ENCODE measurements around the gene LPXN.

Gene LPXN

GRCh38 chr11:58591659-58592058 is 16.0 kb upstream of the LPXN start:
- Histone ChIP-seq H3K9me3 (replicated peaks in 1 of 11) (no peaks in the 10 kb centered on the region), H3K4me2 (no peak overlapping the region), H3K9ac (no peak overlapping the region), H4K20me1 (peaks cover 31 to 99% (median 83%) of the 10 kb centered on the region in 11 experiments; a peak in 21 of 22 replicates), H3K36me3 (peaks cover 39 to 99% (median 79%) of the 10 kb centered on the region in 11 experiments), H3K27me3 (no peaks in the 10 kb centered on the region), H3K27ac (no peak overlapping the region), H3K4me1 (peaks cover 0 to 17% (median 12%) of the 10 kb centered on the region in 10 experiments; a peak in 15 of 20 replicates), H3K4me3 (no peak overlapping the region)
- no peak for TF ChIP-seq Cebpa-rat (IDR thresholded peaks at IDR 0.05)

- H3K9ac ChIP-seq = 0 out of 22 replicates have a peak overlapping the region, but pooled peaks of 1 of the 11 experiments have one; percentile 7
- H3K4me3 ChIP-seq = no peak overlapping the region; a peak in 1 of 20 replicates
- no peaks in the 10 kb centered on the region for H3K27me3 ChIP-seq
- peak overlapping the region in 5 of 11 experiments; percentile 0 to 67 (median 16); a peak in 7 of 22 replicates for H3K4me2 ChIP-seq
- H3K27ac ChIP-seq = peak overlapping the region in 1 of 11 experiments; percentile 3; a peak in 1 of 22 replicates
- H3K9me3 ChIP-seq (replicated peaks in 1 of 11) = no peaks in the 10 kb centered on the region
- H3K36me3 ChIP-seq = peaks cover 42 to 82% (median 62%) of the 10 kb centered on the region in 11 experiments
- H4K20me1 ChIP-seq = peaks cover 21 to 99% (median 82%) of the 10 kb centered on the region in 11 experiments; a peak in 20 of 22 replicates
- peaks cover 6 to 59% (median 22%) of the 10 kb centered on the region in 10 experiments for H3K4me1 ChIP-seq
- TF ChIP-seq Cebpa-rat (IDR thresholded peaks at IDR 0.05) = no peak
These were observed 11.3 kb upstream of the LPXN start for GRCh38 chr11:58586998-58587397.

GRCh38 chr11:58582437-58582836 is 6.8 kb upstream of the LPXN start:
- peaks cover 37 to 77% (median 75%) of the 10 kb centered on the region in 11 experiments; a peak in 20 of 22 replicates for H4K20me1 ChIP-seq
- H3K4me2 ChIP-seq = peak overlapping the region in 10 of 11 experiments; percentile 80 to 95 (median 84); a peak in 15 of 22 replicates
- H3K36me3 ChIP-seq = peaks cover 18 to 51% (median 33%) of the 10 kb centered on the region in 11 experiments; a peak in 20 of 22 replicates
- H3K27me3 ChIP-seq = no peaks in the 10 kb centered on the region
- TF ChIP-seq Cebpa-rat (IDR thresholded peaks at IDR 0.05) = no peak
- H3K4me3 ChIP-seq = no peak overlapping the region
- H3K4me1 ChIP-seq = peaks cover 18 to 70% (median 38%) of the 10 kb centered on the region in 10 experiments
- H3K9ac ChIP-seq = peak overlapping the region in 1 of 11 experiments; percentile 100; a peak in 2 of 22 replicates
- no peak overlapping the region for H3K27ac ChIP-seq
- no peaks in the 10 kb centered on the region for H3K9me3 ChIP-seq (replicated peaks in 1 of 11)

- peak overlapping the region; percentile 99 to 100 (median 100) for H3K9ac ChIP-seq
- H3K4me2 ChIP-seq = peak overlapping the region; percentile 80 to 95 (median 84)
- no peaks in the 10 kb centered on the region for H3K9me3 ChIP-seq (replicated peaks in 1 of 11)
- no peaks in the 10 kb centered on the region for H3K27me3 ChIP-seq
- peaks cover 28 to 61% (median 49%) of the 10 kb centered on the region in 10 experiments for H3K4me1 ChIP-seq
- H3K36me3 ChIP-seq = peaks cover 9 to 30% (median 18%) of the 10 kb centered on the region in 11 experiments; a peak in 20 of 22 replicates
- H4K20me1 ChIP-seq = peaks cover 27 to 56% (median 55%) of the 10 kb centered on the region in 11 experiments; a peak in 20 of 22 replicates
- peak overlapping the region; percentile 87 to 98 (median 96) for H3K4me3 ChIP-seq
- H3K27ac ChIP-seq = peak overlapping the region; percentile 98 to 100 (median 100); a peak in 21 of 22 replicates
- TF ChIP-seq Cebpa-rat (IDR thresholded peaks at IDR 0.05) = no peak
These were observed 4.7 kb upstream of the LPXN start for GRCh38 chr11:58580311-58580710.

- peaks cover under 1 to 22% (median 10%) of the 10 kb centered on the region in 11 experiments; a peak in 18 of 22 replicates for H3K36me3 ChIP-seq
- peak overlapping the region; percentile 87 to 98 (median 96) for H3K4me3 ChIP-seq
- peak overlapping the region; percentile 98 to 100 (median 100) for H3K27ac ChIP-seq
- no peak; a peak in 3 of 22 replicates for TF ChIP-seq Cebpa-rat (IDR thresholded peaks at IDR 0.05)
- no peaks in the 10 kb centered on the region for H3K27me3 ChIP-seq
- peak overlapping the region; percentile 99 to 100 (median 100) for H3K9ac ChIP-seq
- peak overlapping the region; percentile 80 to 95 (median 84) for H3K4me2 ChIP-seq
- H4K20me1 ChIP-seq = peaks cover 27 to 47% (median 46%) of the 10 kb centered on the region in 11 experiments; a peak in 20 of 22 replicates
- peaks cover 37 to 68% (median 56%) of the 10 kb centered on the region in 10 experiments for H3K4me1 ChIP-seq
- H3K9me3 ChIP-seq (replicated peaks in 1 of 11) = no peaks in the 10 kb centered on the region
These were observed 3.8 kb upstream of the LPXN start for GRCh38 chr11:58579192-58580129.

- H3K4me1 ChIP-seq = peaks cover 44 to 71% (median 62%) of the 10 kb centered on the region in 10 experiments
These were observed 3.1 kb upstream of the LPXN start, which contains the start of gene ZFP91 for GRCh38 chr11:58578635-58579191. TSS of gene ZFP91 (plus strand) at chr11:58579063. CDS start at chr11:58579282, 219 bp downstream.

GRCh38 chr11:58578136-58578634 is 2.5 kb upstream of the LPXN start:
- Histone ChIP-seq H3K36me3 (peaks cover 0 to 16% (median 9%) of the 10 kb centered on the region in 11 experiments; a peak in 18 of 22 replicates), H3K4me1 (peaks cover 45 to 71% (median 65%) of the 10 kb centered on the region in 10 experiments), H3K9ac (peak overlapping the region; percentile 98 to 100 (median 100)), H3K4me3 (peak overlapping the region; percentile 67 to 98 (median 84)), H3K27ac (peak overlapping the region; percentile 98 to 100 (median 100)), H3K4me2 (peak overlapping the region; percentile 83 to 96 (median 89)), H4K20me1 (peaks cover 24 to 35% (median 33%) of the 10 kb centered on the region in 11 experiments; a peak in 20 of 22 replicates), H3K27me3 (no peaks in the 10 kb centered on the region), H3K9me3 (replicated peaks in 1 of 11) (no peaks in the 10 kb centered on the region)
- TF ChIP-seq Cebpa-rat (IDR thresholded peaks at IDR 0.05) = no peak

More at GRCh38 chr11:58578635-58579191, 3.1 kb upstream of the LPXN start, which contains the start of gene ZFP91:
- no peak for TF ChIP-seq Cebpa-rat (IDR thresholded peaks at IDR 0.05)
- peak within 1 kb of the TSS; percentile 98 to 100 (median 100) for H3K27ac ChIP-seq
- peaks cover 0 to 16% (median 9%) of the 10 kb centered on the region in 11 experiments; a peak in 18 of 22 replicates for H3K36me3 ChIP-seq
- peak within 1 kb of the TSS; percentile 83 to 96 (median 92) for H3K4me2 ChIP-seq
- H3K4me3 ChIP-seq = peak within 1 kb of the TSS; percentile 87 to 98 (median 96)
- peak within 1 kb of the TSS; percentile 99 to 100 (median 100) for H3K9ac ChIP-seq
- H4K20me1 ChIP-seq = peaks cover 27 to 40% (median 39%) of the 10 kb centered on the region in 11 experiments; a peak in 20 of 22 replicates
- H3K9me3 ChIP-seq (replicated peaks in 1 of 11) = no peaks in the 10 kb centered on the region
- no peaks in the 10 kb centered on the region for H3K27me3 ChIP-seq

Measured in BLaER1 treated with 17β-estradiol and CSF1 and Interleukin-3, amounts not matched to agents 10 nM and 100 nM (cell line).